Measurements from ENCODE around the gene COL5A1. TPM values are rescaled to one million over a fixed set of nuclear protein-coding genes. Genes with fewer than 3 reads are reported as not detected.
A peak's percentile ranks its signal among the peaks of the same experiment; 100 is the strongest.
"Not testable (repeated sequence)": the region's sequence is repeated elsewhere in the genome, so short reads cannot be mapped to it uniquely, and the experiment has no call there.

The COL5A1 gene
- total RNA-seq, 4 donors from 2014 or later = 51.9 to 78.3 (median 62.4) TPM

DNA sequence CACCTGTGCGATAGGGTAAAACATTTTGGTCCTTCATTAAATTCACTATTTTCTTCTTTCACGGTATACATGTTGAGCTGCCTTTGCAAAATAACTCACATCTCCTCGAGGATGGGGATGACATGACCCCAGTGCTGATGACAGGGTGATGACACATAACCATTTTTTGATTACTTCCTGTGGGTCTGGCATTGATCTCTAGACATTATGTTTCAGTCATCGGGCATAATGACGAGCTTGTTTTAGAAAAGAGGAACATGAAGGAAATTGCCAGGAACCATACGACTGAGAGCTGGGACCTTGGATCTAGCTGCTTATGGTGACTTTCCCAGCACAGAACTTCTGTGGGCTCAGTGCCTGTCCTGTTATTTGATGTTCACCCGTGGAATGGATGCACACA, 25.2 kb downstream of the COL5A1 start:
- Histone ChIP-seq H3K4me3 (no peak overlapping the region), H3K9me3 (no peaks in the 10 kb centered on the region), H3K27me3 (no peaks in the 10 kb centered on the region), H3K4me1 (peaks cover 0 to 58% (median 34%) of the 10 kb centered on the region in 4 donors), H3K27ac (no peak overlapping the region), H3K36me3 (no peaks in the 10 kb centered on the region)
- no peak for DNase-seq (ENCODE audit: low spot score in 2 of 2)
- TF ChIP-seq POLR2A (IDR thresholded peaks at IDR 0.05) = no peak
- no peak for TF ChIP-seq EP300 (IDR thresholded peaks at IDR 0.05)
- TF ChIP-seq, protein P1, sequence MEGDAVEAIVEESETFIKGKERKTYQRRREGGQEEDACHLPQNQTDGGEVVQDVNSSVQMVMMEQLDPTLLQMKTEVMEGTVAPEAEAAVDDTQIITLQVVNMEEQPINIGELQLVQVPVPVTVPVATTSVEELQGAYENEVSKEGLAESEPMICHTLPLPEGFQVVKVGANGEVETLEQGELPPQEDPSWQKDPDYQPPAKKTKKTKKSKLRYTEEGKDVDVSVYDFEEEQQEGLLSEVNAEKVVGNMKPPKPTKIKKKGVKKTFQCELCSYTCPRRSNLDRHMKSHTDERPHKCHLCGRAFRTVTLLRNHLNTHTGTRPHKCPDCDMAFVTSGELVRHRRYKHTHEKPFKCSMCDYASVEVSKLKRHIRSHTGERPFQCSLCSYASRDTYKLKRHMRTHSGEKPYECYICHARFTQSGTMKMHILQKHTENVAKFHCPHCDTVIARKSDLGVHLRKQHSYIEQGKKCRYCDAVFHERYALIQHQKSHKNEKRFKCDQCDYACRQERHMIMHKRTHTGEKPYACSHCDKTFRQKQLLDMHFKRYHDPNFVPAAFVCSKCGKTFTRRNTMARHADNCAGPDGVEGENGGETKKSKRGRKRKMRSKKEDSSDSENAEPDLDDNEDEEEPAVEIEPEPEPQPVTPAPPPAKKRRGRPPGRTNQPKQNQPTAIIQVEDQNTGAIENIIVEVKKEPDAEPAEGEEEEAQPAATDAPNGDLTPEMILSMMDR (IDR thresholded peaks at IDR 0.05) = no peak
- WGBS, 2 donors = 45 to 48% methylated on average over 7 of the region's 7 CpGs

GRCh38 chr9:134668977-134669376, 27.4 kb downstream of the COL5A1 start:
- DNase-seq (ENCODE audit: low spot score in 2 of 2); H3K9me3 ChIP-seq; H3K4me3 ChIP-seq; H3K27ac ChIP-seq; H3K36me3 ChIP-seq; H3K27me3 ChIP-seq: not testable (repeated sequence)
- peaks cover 0 to 39% (median 25%) of the 10 kb centered on the region in 4 donors for H3K4me1 ChIP-seq

- Histone ChIP-seq H3K36me3 (no peaks in the 10 kb centered on the region), H3K4me3 (no peak overlapping the region), H3K27me3 (no peaks in the 10 kb centered on the region), H3K27ac (peak overlapping the region in 2 of 4 donors; percentile 63 to 68), H3K9me3 (peaks cover 0 to 4% (median 0%) of the 10 kb centered on the region in 4 donors), H3K4me1 (peaks cover 0 to 39% (median 25%) of the 10 kb centered on the region in 4 donors)
- WGBS, 2 donors = 58 to 63% methylated on average over 9 of the region's 9 CpGs
- DNase-seq (ENCODE audit: low spot score in 2 of 2) = no peak
- TF ChIP-seq EP300 (IDR thresholded peaks at IDR 0.05) = no peak
- TF ChIP-seq POLR2A (IDR thresholded peaks at IDR 0.05) = no peak
- TF ChIP-seq, protein P1 (IDR thresholded peaks at IDR 0.05) = no peak
These were observed 27.9 kb downstream of the COL5A1 start for GRCh38 chr9:134669399-134669955.

GRCh38 chr9:134670042-134670525, 28.5 kb downstream of the COL5A1 start:
- Histone ChIP-seq H3K27me3 (no peaks in the 10 kb centered on the region), H3K27ac (peak overlapping the region in 2 of 4 donors; percentile 63 to 68), H3K4me1 (peaks cover 0 to 39% (median 25%) of the 10 kb centered on the region in 4 donors), H3K4me3 (no peak overlapping the region), H3K36me3 (no peaks in the 10 kb centered on the region), H3K9me3 (peaks cover 0 to 4% (median under 1%) of the 10 kb centered on the region in 4 donors)
- TF ChIP-seq EP300 (IDR thresholded peaks at IDR 0.05) (no peak), POLR2A (IDR thresholded peaks at IDR 0.05) (no peak)
- TF ChIP-seq, protein P1 (IDR thresholded peaks at IDR 0.05) = no peak
- DNase-seq (ENCODE audit: low spot score in 2 of 2) = no peak
- 44 to 46% methylated on average over 6 of the region's 6 CpGs for WGBS, 2 donors

GRCh38 chr9:134670851-134671281, 29.3 kb downstream of the COL5A1 start:
- H3K27me3 ChIP-seq = no peaks in the 10 kb centered on the region
- TF ChIP-seq EP300 (IDR thresholded peaks at IDR 0.05) (no peak), POLR2A (IDR thresholded peaks at IDR 0.05) (no peak)
- TF ChIP-seq, protein P1 (IDR thresholded peaks at IDR 0.05) = no peak
- H3K4me3 ChIP-seq = no peak overlapping the region
- 61 to 70% methylated on average over 9 to 10 of the region's 11 CpGs for WGBS, 2 donors
- peaks cover 0 to 9% (median 2%) of the 10 kb centered on the region in 4 donors for H3K9me3 ChIP-seq
- peaks cover 0 to 39% (median 25%) of the 10 kb centered on the region in 4 donors for H3K4me1 ChIP-seq
- DNase-seq (ENCODE audit: low spot score in 2 of 2) = no peak
- H3K36me3 ChIP-seq = no peaks in the 10 kb centered on the region
- peak overlapping the region in 2 of 4 donors; percentile 63 to 68 for H3K27ac ChIP-seq

All from tibial nerve (tissue), 4 donors.